22Rv1 (cell line): ENCODE results near the gene INKA1.

Source experiments
- H3K27ac ChIP-seq: fragments of 450-650 bp; 2 replicates; pipeline ENCODE4 v1.5.1; 2017
- ZFX ChIP-seq: fragments of 450-650 bp; IDR thresholded peaks from 2 replicates; pipeline ENCODE4 v1.6.1; 2017; ENCODE audit warnings: antibody characterized with exemption, borderline replicate concordance
- TF ChIP-seq, protein P1 (sequence below): fragments of 450-650 bp; IDR thresholded peaks from 2 replicates; pipeline ENCODE4 v1.5.1; 2017; ENCODE audit warnings: mild to moderate bottlenecking

INKA1 gene

GRCh38 chr3:49794431-49794830 lies 8.6 kb upstream of the INKA1 start:
- TF ChIP-seq ZFX: no peak
- TF ChIP-seq, protein P1, sequence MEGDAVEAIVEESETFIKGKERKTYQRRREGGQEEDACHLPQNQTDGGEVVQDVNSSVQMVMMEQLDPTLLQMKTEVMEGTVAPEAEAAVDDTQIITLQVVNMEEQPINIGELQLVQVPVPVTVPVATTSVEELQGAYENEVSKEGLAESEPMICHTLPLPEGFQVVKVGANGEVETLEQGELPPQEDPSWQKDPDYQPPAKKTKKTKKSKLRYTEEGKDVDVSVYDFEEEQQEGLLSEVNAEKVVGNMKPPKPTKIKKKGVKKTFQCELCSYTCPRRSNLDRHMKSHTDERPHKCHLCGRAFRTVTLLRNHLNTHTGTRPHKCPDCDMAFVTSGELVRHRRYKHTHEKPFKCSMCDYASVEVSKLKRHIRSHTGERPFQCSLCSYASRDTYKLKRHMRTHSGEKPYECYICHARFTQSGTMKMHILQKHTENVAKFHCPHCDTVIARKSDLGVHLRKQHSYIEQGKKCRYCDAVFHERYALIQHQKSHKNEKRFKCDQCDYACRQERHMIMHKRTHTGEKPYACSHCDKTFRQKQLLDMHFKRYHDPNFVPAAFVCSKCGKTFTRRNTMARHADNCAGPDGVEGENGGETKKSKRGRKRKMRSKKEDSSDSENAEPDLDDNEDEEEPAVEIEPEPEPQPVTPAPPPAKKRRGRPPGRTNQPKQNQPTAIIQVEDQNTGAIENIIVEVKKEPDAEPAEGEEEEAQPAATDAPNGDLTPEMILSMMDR: no peak

DNA sequence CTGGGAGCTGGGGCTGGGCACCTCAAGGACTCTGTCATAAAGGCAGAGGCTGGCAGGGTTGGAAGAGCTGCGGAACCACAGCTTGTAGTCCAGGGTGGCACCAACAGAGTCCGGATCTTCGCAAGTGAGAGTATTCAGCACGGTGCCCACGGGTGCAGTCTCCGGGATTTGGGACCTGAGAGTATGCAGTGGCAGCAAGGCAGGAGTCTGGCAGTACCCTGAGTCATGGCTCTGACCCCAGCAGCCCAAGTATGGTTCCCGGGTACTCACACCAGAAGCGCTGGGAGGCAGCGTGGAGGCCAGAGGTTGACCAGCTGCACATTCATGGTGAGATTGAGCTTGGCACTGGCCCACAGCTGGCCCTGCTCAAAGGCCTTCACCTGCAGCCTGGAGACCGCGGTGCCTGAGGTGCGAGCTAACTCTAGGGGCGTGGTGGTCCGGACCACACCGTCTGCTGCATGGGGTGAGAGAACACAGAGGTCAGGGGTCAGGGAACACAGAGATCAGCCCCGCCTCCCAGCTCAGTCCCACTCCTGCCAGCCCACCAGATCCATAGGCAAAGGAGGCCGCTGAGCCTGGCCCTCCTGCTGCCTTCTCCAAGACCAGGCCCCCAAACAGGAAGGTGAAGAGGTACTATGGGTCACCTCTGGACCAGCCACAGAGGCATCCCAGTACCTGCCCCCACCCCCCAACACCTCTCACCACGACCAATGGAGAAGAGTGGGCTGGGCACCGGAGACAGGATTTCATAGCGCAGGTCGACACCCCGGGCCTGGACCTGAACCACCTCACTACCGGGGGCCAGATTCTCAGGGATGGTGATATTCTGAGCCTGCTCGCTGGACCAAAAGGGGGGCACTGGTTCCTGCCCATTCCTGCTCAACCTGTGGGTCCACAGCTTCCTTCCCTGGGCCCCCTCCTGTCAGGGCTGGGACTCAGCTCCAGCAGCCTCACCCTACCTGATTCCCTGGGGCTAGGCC lies 7.8 kb upstream of the INKA1 start:
- no peak overlapping the region for H3K27ac ChIP-seq
- TF ChIP-seq, protein P1: no peak
- no peak for TF ChIP-seq ZFX

More at GRCh38 chr3:49794431-49794830, 8.6 kb upstream of the INKA1 start:
- H3K27ac ChIP-seq: no peak overlapping the region

- H3K27ac ChIP-seq: no peak overlapping the region
- no peak for TF ChIP-seq ZFX
- TF ChIP-seq, protein P1: no peak
These were observed 4.0 kb upstream of the INKA1 start for GRCh38 chr3:49799105-49799504.

GRCh38 chr3:49799761-49800160 lies 3.3 kb upstream of the INKA1 start, which contains the start of gene CDHR4:
Gene CDHR4 (minus strand): TSS chr3:49799873. CDS start chr3:49799812, 61 bp downstream.
- TF ChIP-seq, protein P1: no peak
- TF ChIP-seq ZFX: no peak
- H3K27ac ChIP-seq: no peak within 1 kb of the TSS

DNA sequence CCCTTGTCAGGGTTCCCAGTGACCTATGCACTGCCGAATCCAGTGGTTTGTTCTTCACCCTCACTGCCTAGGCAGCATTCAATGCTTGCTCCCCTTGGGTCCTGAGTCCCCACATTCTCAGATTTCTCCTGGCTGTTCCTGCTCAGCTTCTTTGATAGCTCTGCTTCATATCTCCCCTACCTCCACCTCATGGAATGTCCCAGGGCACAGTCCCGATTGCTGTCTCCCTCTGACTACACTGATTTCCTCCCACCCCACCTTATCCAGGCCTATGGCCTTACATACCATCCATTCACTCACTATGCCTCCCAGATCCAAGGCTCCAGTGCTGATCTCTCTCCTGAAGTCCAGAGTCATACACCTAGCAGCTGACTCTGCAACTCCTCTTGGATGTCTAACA lies 1.9 kb upstream of the INKA1 start:
- no peak overlapping the region for H3K27ac ChIP-seq
- TF ChIP-seq, protein P1: no peak
- TF ChIP-seq ZFX: no peak

- TF ChIP-seq ZFX: no peak
- TF ChIP-seq, protein P1: no peak
- H3K27ac ChIP-seq: no peak overlapping the region
These were observed 542 bp downstream of the INKA1 start for GRCh38 chr3:49803465-49804140.
